ENCODE data around the gene GNG8. TPM values are rescaled to one million over a fixed set of nuclear protein-coding genes. Genes with fewer than 3 reads are reported as not detected.

GNG8 gene
- total RNA-seq, 1 donor, result not detected

GRCh38 chr19:46665072-46665471 lies 29.1 kb upstream of the GNG8 start:
- DNase-seq (ENCODE audit: low read depth), result no peak
- no peak for TF ChIP-seq CTCF (IDR thresholded peaks at IDR 0.05; ENCODE audit: insufficient read depth, low read length)

GRCh38 chr19:46661735-46662592 lies 26.0 kb upstream of the GNG8 start:
- peak; percentile 93 for DNase-seq (ENCODE audit: low read depth)
- H3K4me3 ChIP-seq (ENCODE audit: low read depth, low read length), result peak overlapping the region; percentile 57
- TF ChIP-seq CTCF (IDR thresholded peaks at IDR 0.05; ENCODE audit: insufficient read depth, low read length), result peak; percentile 97

More at GRCh38 chr19:46665072-46665471, 29.1 kb upstream of the GNG8 start:
- no peak overlapping the region for H3K4me3 ChIP-seq (ENCODE audit: low read depth, low read length)

GRCh38 chr19:46661020-46661731 lies 25.2 kb upstream of the GNG8 start, which contains the start of gene DACT3:
Gene DACT3 (minus strand): TSS chr19:46661182. CDS start chr19:46661064, 118 bp downstream.
- peak within 1 kb of the TSS; percentile 85 for H3K4me3 ChIP-seq (ENCODE audit: low read depth, low read length)
- peak; percentile 99 for DNase-seq (ENCODE audit: low read depth)
- no peak for TF ChIP-seq CTCF (IDR thresholded peaks at IDR 0.05; ENCODE audit: insufficient read depth, low read length)

- no peak for TF ChIP-seq CTCF (IDR thresholded peaks at IDR 0.05; ENCODE audit: insufficient read depth, low read length)
- peak overlapping the region; percentile 85 for H3K4me3 ChIP-seq (ENCODE audit: low read depth, low read length)
- no peak for DNase-seq (ENCODE audit: low read depth)
Observed at GRCh38 chr19:46660551-46661019, 24.6 kb upstream of the GNG8 start.

GRCh38 chr19:46660008-46660517 lies 24.1 kb upstream of the GNG8 start:
- peak; percentile 25 for DNase-seq (ENCODE audit: low read depth)
- peak; percentile 4 for TF ChIP-seq CTCF (IDR thresholded peaks at IDR 0.05; ENCODE audit: insufficient read depth, low read length)
- H3K4me3 ChIP-seq (ENCODE audit: low read depth, low read length), result peak overlapping the region; percentile 85

- TF ChIP-seq CTCF (IDR thresholded peaks at IDR 0.05; ENCODE audit: insufficient read depth, low read length), result no peak
- peak; percentile 16 for DNase-seq (ENCODE audit: low read depth)
- H3K4me3 ChIP-seq (ENCODE audit: low read depth, low read length), result peak overlapping the region; percentile 85
Observed at GRCh38 chr19:46659151-46660007, 23.4 kb upstream of the GNG8 start.
